HepG2 (cell line): ENCODE results near the gene PLEKHG2. TPM values are rescaled to one million over a fixed set of nuclear protein-coding genes. Genes with fewer than 3 reads are reported as not detected.

ENCODE experiments used
- DNMT1 ChIP-seq: sonication (generic); formaldehyde crosslinking; IDR thresholded peaks from 2 replicates; pipeline ENCODE4 v1.5.1; 2020; ENCODE audit warnings: mild to moderate bottlenecking, missing genetic modification reagents
- HDAC2 ChIP-seq: sonication (generic); formaldehyde crosslinking; IDR thresholded peaks from 2 replicates; pipeline ENCODE4 v1.4.0; 2020; ENCODE audit warnings: missing genetic modification reagents
- HES4 ChIP-seq: sonication (generic); formaldehyde crosslinking; IDR thresholded peaks from 2 replicates; pipeline ENCODE4 v1.9.0; 2021; ENCODE audit warnings: mild to moderate bottlenecking, missing genetic modification reagents, borderline replicate concordance
- KDM2A ChIP-seq: sonication (generic); formaldehyde crosslinking; IDR thresholded peaks from 2 replicates; pipeline ENCODE4 v1.4.0; 2020; ENCODE audit warnings: low read depth, missing genetic modification reagents, borderline replicate concordance
- NR2F2 ChIP-seq: IDR thresholded peaks from 2 replicates; pipeline ENCODE4 v1.6.1; 2012; ENCODE audit warnings: low read depth, inconsistent platforms, borderline replicate concordance
- ONECUT2 ChIP-seq: sonication (generic); formaldehyde crosslinking; IDR thresholded peaks from 2 replicates; pipeline ENCODE4 v1.4.0; 2020; ENCODE audit warnings: missing genetic modification reagents
- SMC3 ChIP-seq: IDR thresholded peaks from 2 replicates; pipeline ENCODE4 v1.6.1; 2011; ENCODE audit warnings: low read length, improper control_type of control experiment
- SMYD3 ChIP-seq: sonication (generic); formaldehyde crosslinking; IDR thresholded peaks from 2 replicates; pipeline ENCODE4 v1.8.1; 2023; ENCODE audit warnings: mild to moderate bottlenecking, missing genetic modification reagents
- ZNF274 ChIP-seq: sonication (generic); formaldehyde crosslinking; IDR thresholded peaks from 2 replicates; pipeline ENCODE4 v1.5.1; 2020; ENCODE audit warnings: mild to moderate bottlenecking, missing genetic modification reagents
- ZNF572 ChIP-seq: sonication (generic); formaldehyde crosslinking; IDR thresholded peaks from 2 replicates; pipeline ENCODE4 v1.5.1; 2020; ENCODE audit warnings: mild to moderate bottlenecking, missing genetic modification reagents
- ZNF609 ChIP-seq: sonication (generic); formaldehyde crosslinking; IDR thresholded peaks from 2 replicates; pipeline ENCODE4 v1.4.0; 2020; ENCODE audit warnings: mild to moderate bottlenecking, missing genetic modification reagents, borderline replicate concordance
- ZNF775 ChIP-seq: sonication (generic); formaldehyde crosslinking; IDR thresholded peaks from 2 replicates; pipeline ENCODE4 v1.4.0; 2020; ENCODE audit warnings: missing genetic modification reagents, mild to moderate bottlenecking, moderate library complexity, borderline replicate concordance
- ZNF781 ChIP-seq: sonication (generic); formaldehyde crosslinking; IDR thresholded peaks from 2 replicates; pipeline ENCODE4 v1.5.1; 2020; ENCODE audit warnings: borderline replicate concordance, mild to moderate bottlenecking, missing genetic modification reagents; ENCODE audit errors: not compliant biosample characterization
- polyA plus RNA-seq, 8 experiments: library from polyadenylated mRNA; depleted of rRNA in 3 of 8; stranded (reverse) in 7 of 8; unstranded in 1 of 8; fragments of >200 nt; fragmentation: Illumina TruSeq in 4 of 8; extraction: Trizol in 4 of 8; gene quantifications; 2 replicates each; pipeline versions ENCODE4 v1.2.1 to v1.2.3, GENCODE V29; 2011 to 2016; ENCODE audit warnings: low read depth in 4 of 8, missing spikeins in 1 of 8, mixed read lengths in 1 of 8; ENCODE audit not compliant: insufficient read depth in 1 of 8
- total RNA-seq, 5 experiments: library from RNA; depleted of rRNA; stranded (reverse); fragments of >200 nt; fragmentation: Illumina TruSeq; extraction: Trizol; gene quantifications; 2 replicates each; pipeline ENCODE4 v1.2.3, GENCODE V29; 2016; ENCODE audit warnings: low read depth in 1 of 5
- TF ChIP-seq, protein P1 (sequence below): sonication (generic); formaldehyde crosslinking; IDR thresholded peaks from 2 replicates; pipeline ENCODE4 v1.4.0; 2020; ENCODE audit warnings: missing genetic modification reagents
- TF ChIP-seq, protein P2 (sequence below): sonication (generic); formaldehyde crosslinking; IDR thresholded peaks from 2 replicates; pipeline ENCODE4 v1.8.1; 2023; ENCODE audit warnings: mild to moderate bottlenecking, missing genetic modification reagents

PLEKHG2 gene
- total and polyA plus RNA-seq, 2 of the 13 experiments (the other 11 are each of a cell fraction or from before 2014, with no cell fraction given) = 3.6 to 6.8 TPM

DNA sequence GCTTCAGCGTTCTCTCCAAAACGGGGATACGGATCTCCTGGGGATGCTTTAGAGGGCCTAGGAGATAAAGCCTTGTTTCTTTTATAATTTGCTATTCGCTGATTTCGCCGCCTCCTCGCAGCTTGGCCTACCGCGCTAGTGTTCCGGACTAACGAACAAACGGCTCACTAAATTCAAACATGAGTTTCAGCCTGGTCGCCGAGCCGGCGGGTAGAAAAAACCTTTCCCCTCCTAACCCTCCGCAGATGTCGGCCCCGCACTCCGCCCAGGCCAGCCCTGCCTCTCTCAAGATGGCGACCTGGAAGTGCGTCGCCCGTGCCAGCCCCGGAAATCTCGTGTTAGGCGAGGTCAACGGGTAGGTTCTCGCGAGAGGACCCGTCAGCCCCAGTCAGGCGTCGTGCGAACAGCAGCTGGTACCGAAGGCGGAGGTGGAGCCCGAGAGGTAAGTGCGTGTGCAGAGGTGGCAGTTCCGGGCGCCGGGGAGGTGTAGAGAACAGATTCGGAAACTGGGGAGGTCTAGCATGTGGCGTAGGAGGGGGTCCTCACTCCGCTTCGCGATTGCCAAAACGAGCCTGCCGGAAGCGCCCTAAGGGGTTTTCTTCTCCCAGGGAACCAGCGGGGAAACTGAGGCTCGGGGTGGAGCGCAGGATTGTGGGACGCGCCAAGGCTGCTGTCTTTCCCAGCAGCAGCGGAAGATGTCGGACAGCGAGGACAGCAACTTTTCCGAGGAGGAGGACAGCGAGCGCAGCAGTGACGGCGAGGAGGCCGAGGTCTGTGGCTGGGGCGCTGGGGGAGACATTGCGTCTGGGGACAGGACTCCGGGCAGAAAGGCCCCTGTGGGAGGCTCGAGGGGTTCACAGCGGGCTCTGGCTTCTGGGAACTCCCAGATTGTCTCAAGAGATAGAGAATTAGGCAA is 33.0 kb downstream of the PLEKHG2 start, which contains the start of gene SUPT5H (continued):
- peak; percentile 32; the same call in 1 of the 2 replicates for TF ChIP-seq ZNF609 (CRISPR knock-in tag)
- TF ChIP-seq HDAC2 (CRISPR knock-in tag) = peak; percentile 82
- no peak for TF ChIP-seq ZNF572 (CRISPR knock-in tag)
- TF ChIP-seq ZNF781 (CRISPR knock-in tag) = no peak
- no peak; the same call in 1 of the 2 replicates for TF ChIP-seq SMYD3
- TF ChIP-seq, protein P1, sequence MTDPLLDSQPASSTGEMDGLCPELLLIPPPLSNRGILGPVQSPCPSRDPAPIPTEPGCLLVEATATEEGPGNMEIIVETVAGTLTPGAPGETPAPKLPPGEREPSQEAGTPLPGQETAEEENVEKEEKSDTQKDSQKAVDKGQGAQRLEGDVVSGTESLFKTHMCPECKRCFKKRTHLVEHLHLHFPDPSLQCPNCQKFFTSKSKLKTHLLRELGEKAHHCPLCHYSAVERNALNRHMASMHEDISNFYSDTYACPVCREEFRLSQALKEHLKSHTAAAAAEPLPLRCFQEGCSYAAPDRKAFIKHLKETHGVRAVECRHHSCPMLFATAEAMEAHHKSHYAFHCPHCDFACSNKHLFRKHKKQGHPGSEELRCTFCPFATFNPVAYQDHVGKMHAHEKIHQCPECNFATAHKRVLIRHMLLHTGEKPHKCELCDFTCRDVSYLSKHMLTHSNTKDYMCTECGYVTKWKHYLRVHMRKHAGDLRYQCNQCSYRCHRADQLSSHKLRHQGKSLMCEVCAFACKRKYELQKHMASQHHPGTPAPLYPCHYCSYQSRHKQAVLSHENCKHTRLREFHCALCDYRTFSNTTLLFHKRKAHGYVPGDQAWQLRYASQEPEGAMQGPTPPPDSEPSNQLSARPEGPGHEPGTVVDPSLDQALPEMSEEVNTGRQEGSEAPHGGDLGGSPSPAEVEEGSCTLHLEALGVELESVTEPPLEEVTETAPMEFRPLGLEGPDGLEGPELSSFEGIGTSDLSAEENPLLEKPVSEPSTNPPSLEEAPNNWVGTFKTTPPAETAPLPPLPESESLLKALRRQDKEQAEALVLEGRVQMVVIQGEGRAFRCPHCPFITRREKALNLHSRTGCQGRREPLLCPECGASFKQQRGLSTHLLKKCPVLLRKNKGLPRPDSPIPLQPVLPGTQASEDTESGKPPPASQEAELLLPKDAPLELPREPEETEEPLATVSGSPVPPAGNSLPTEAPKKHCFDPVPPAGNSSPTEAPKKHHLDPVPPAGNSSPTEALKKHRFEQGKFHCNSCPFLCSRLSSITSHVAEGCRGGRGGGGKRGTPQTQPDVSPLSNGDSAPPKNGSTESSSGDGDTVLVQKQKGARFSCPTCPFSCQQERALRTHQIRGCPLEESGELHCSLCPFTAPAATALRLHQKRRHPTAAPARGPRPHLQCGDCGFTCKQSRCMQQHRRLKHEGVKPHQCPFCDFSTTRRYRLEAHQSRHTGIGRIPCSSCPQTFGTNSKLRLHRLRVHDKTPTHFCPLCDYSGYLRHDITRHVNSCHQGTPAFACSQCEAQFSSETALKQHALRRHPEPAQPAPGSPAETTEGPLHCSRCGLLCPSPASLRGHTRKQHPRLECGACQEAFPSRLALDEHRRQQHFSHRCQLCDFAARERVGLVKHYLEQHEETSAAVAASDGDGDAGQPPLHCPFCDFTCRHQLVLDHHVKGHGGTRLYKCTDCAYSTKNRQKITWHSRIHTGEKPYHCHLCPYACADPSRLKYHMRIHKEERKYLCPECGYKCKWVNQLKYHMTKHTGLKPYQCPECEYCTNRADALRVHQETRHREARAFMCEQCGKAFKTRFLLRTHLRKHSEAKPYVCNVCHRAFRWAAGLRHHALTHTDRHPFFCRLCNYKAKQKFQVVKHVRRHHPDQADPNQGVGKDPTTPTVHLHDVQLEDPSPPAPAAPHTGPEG (CRISPR knock-in tag) = no peak
- no peak for TF ChIP-seq NR2F2
- peak; percentile 93 for TF ChIP-seq KDM2A (CRISPR knock-in tag)
- no peak for TF ChIP-seq SMC3
- TF ChIP-seq ONECUT2 (CRISPR knock-in tag) = no peak
- 0 out of 2 replicates have a peak, but pooled peaks have one; percentile 52 for TF ChIP-seq DNMT1
- TF ChIP-seq ZNF274 = peak; percentile 86; the same call in 1 of the 2 replicates
- TF ChIP-seq ZNF775 (CRISPR knock-in tag) = no peak
- peak; percentile 70; the same call in 1 of the 2 replicates for TF ChIP-seq HES4 (CRISPR knock-in tag)
- TF ChIP-seq, protein P2, sequence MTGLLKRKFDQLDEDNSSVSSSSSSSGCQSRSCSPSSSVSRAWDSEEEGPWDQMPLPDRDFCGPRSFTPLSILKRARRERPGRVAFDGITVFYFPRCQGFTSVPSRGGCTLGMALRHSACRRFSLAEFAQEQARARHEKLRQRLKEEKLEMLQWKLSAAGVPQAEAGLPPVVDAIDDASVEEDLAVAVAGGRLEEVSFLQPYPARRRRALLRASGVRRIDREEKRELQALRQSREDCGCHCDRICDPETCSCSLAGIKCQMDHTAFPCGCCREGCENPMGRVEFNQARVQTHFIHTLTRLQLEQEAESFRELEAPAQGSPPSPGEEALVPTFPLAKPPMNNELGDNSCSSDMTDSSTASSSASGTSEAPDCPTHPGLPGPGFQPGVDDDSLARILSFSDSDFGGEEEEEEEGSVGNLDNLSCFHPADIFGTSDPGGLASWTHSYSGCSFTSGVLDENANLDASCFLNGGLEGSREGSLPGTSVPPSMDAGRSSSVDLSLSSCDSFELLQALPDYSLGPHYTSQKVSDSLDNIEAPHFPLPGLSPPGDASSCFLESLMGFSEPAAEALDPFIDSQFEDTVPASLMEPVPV (CRISPR knock-in tag) = no peak
